Esophagus muscularis mucosa (tissue), 4 donors: ENCODE data around the gene SLC41A3. TPM values are rescaled to one million over a fixed set of nuclear protein-coding genes. Genes with fewer than 3 reads are reported as not detected.

Source experiments
- DNase-seq: peaks from one replicate; pipeline ENCODE4 v3.0.0-alpha.2; 2017; ENCODE audit errors: extremely low spot score
- H3K27ac ChIP-seq, 4 donors: fragments of 200-600 bp; sonication (generic); replicated peaks in 1 of 4; 1 replicate in 3 of 4; 2 replicates in 1 of 4; pipeline ENCODE4 v1.5.1; 2016 to 2019; ENCODE audit warnings: mild to moderate bottlenecking in 1 of 4
- H3K27me3 ChIP-seq, 4 donors: fragments of 200-600 bp; sonication (generic); one replicate each; pipeline versions ENCODE4 v1.5.1 to v1.6.0; 2016 to 2019
- H3K36me3 ChIP-seq, 4 donors: fragments of 200-600 bp; sonication (generic); one replicate each; pipeline ENCODE4 v1.5.1; 2016 to 2019
- H3K4me1 ChIP-seq, 4 donors: fragments of 200-600 bp; sonication (generic); one replicate each; pipeline ENCODE4 v1.5.1; 2016 to 2019
- H3K4me3 ChIP-seq, 4 donors: fragments of 200-600 bp; sonication (generic); 1 replicate in 2 of 4; 2 replicates in 2 of 4; pipeline ENCODE4 v1.5.1; 2016 to 2019; ENCODE audit warnings: mild to moderate bottlenecking in 4 of 4, moderate library complexity in 1 of 4
- H3K9me3 ChIP-seq, 4 donors: fragments of 200-600 bp; sonication (generic); 1 replicate in 3 of 4; 2 replicates in 1 of 4; pipeline ENCODE4 v1.5.1; 2016 to 2019
- EP300 ChIP-seq: sonication (generic); formaldehyde crosslinking; IDR thresholded peaks from one replicate; pipeline ENCODE4 v1.6.1; 2017; ENCODE audit warnings: antibody characterized with exemption
- POLR2A ChIP-seq: fragments of 450-650 bp; IDR thresholded peaks from one replicate; pipeline ENCODE4 v1.6.1; 2017; ENCODE audit warnings: antibody characterized with exemption, moderate library complexity, mild to moderate bottlenecking, low read depth
- POLR2AphosphoS5 ChIP-seq, 2 donors: sonication (generic); formaldehyde crosslinking; IDR thresholded peaks; one replicate each; pipeline ENCODE4 v1.6.1; 2017; ENCODE audit warnings: antibody characterized with exemption in 2 of 2
- WGBS: methylation state at CpG from one replicate; pipeline ENCODE4 v1.1.5; 2018; 5-methylcytosine and 5-hydroxymethylcytosine counted together
- intact Hi-C: fragments of 100-400 bp; cut with DNase I; formaldehyde crosslinking; loops from one replicate; pipeline ENCODE4 v1.15.1; 2023
- total RNA-seq, 4 donors: library from RNA; depleted of rRNA; stranded (reverse); fragments of >200 nt; gene quantifications; one replicate each; pipeline versions ENCODE4 v1.1.0 to v1.2.1, GENCODE V29; 2016
- TF ChIP-seq, protein P1 (sequence below), 3 experiments: fragments of 200-600 bp in 2 of 3; fragments of 450-650 bp in 1 of 3; sonication (generic) in 2 of 3; IDR thresholded peaks; one replicate each; pipeline ENCODE4 v1.5.1; 2017 to 2019; ENCODE audit warnings: antibody characterized with exemption in 3 of 3, mild to moderate bottlenecking in 2 of 3, moderate library complexity in 1 of 3

The SLC41A3 gene
- total RNA-seq, 4 donors from 2014 or later = 31.6 to 68.1 (median 38.9) TPM

GRCh38 chr3:126117212-126117611 is 33.3 kb upstream of the SLC41A3 start:
- intact Hi-C loops = no loop called here
- no peak for TF ChIP-seq POLR2A
- TF ChIP-seq EP300 = no peak
- no peak for TF ChIP-seq POLR2AphosphoS5 (IDR thresholded peaks at IDR 0.05)
- TF ChIP-seq, protein P1, sequence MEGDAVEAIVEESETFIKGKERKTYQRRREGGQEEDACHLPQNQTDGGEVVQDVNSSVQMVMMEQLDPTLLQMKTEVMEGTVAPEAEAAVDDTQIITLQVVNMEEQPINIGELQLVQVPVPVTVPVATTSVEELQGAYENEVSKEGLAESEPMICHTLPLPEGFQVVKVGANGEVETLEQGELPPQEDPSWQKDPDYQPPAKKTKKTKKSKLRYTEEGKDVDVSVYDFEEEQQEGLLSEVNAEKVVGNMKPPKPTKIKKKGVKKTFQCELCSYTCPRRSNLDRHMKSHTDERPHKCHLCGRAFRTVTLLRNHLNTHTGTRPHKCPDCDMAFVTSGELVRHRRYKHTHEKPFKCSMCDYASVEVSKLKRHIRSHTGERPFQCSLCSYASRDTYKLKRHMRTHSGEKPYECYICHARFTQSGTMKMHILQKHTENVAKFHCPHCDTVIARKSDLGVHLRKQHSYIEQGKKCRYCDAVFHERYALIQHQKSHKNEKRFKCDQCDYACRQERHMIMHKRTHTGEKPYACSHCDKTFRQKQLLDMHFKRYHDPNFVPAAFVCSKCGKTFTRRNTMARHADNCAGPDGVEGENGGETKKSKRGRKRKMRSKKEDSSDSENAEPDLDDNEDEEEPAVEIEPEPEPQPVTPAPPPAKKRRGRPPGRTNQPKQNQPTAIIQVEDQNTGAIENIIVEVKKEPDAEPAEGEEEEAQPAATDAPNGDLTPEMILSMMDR (IDR thresholded peaks at IDR 0.05) = no peak

GRCh38 chr3:126116526-126116925 is 32.6 kb upstream of the SLC41A3 start:
- intact Hi-C loops = no loop called here
- WGBS = 78% methylated on average over 1 of the region's 1 CpG
- no peak for DNase-seq

More at GRCh38 chr3:126117212-126117611, 33.3 kb upstream of the SLC41A3 start:
- DNase-seq = peak; percentile 62
- Histone ChIP-seq H3K4me1 (no peaks in the 10 kb centered on the region), H3K36me3 (peaks cover 0 to 26% (median 9%) of the 10 kb centered on the region in 4 donors), H3K27ac (no peak overlapping the region), H3K9me3 (no peaks in the 10 kb centered on the region), H3K4me3 (no peak overlapping the region), H3K27me3 (no peaks in the 10 kb centered on the region)
- 95% methylated on average over 3 of the region's 3 CpGs for WGBS

GRCh38 chr3:126114443-126115386 is 30.8 kb upstream of the SLC41A3 start:
- Histone ChIP-seq H3K36me3 (peaks cover 0 to 23% (median 13%) of the 10 kb centered on the region in 4 donors), H3K4me3 (no peak overlapping the region), H3K9me3 (no peaks in the 10 kb centered on the region), H3K27ac (no peak overlapping the region), H3K27me3 (no peaks in the 10 kb centered on the region), H3K4me1 (no peaks in the 10 kb centered on the region)
- no peak for TF ChIP-seq POLR2A
- TF ChIP-seq EP300 = no peak
- TF ChIP-seq, protein P1 (IDR thresholded peaks at IDR 0.05) = no peak
- TF ChIP-seq POLR2AphosphoS5 (IDR thresholded peaks at IDR 0.05) = no peak
- intact Hi-C loops = no loop called here
- no peak for DNase-seq
- 95% methylated on average over 9 of the region's 16 CpGs for WGBS

More at GRCh38 chr3:126116526-126116925, 32.6 kb upstream of the SLC41A3 start:
- no peak overlapping the region for H3K4me3 ChIP-seq
- TF ChIP-seq, protein P1 (IDR thresholded peaks at IDR 0.05) = no peak
- TF ChIP-seq POLR2AphosphoS5 (IDR thresholded peaks at IDR 0.05) (no peak), POLR2A (no peak), EP300 (no peak)
- H3K36me3 ChIP-seq = peaks cover 0 to 21% (median 9%) of the 10 kb centered on the region in 4 donors
- H3K27me3 ChIP-seq = no peaks in the 10 kb centered on the region
- H3K27ac ChIP-seq = no peak overlapping the region
- H3K4me1 ChIP-seq = no peaks in the 10 kb centered on the region
- H3K9me3 ChIP-seq = no peaks in the 10 kb centered on the region

DNA sequence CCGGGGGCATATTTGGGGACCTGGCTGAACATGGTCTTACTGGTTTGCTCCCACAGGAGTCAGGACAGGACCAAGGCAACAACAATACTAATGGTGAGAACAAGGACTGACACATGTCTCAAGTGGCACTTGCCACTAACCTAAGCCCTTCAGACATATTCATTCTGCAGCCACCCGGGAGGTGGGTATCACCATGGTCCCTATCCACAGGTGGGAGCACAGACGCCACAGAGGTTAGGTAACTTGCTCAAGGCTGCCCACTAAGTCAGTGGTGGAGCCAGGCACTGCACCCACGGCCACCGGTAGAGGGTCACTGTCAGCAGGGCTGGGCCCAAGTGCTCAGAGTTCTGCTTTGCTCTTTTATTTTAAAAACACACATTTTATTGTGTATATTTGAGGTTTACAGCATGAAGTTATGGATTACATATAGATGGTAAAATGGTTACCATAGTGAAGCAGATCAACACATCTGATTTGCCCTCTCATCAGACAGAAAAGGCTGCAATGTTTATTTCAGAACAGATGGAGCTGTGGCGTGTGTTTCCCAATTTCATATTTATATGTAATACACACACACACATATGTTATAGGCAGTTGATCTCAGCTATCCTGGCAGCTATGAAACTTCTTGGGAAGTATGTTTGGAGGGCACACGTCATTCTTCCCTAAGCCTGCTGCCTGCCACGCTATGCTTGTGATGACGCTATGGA is 30.0 kb upstream of the SLC41A3 start:
- no peak for DNase-seq

More for the DNA sequence above, 30.0 kb upstream of the SLC41A3 start:
- intact Hi-C loops = no loop called here
- no peaks in the 10 kb centered on the region for H3K9me3 ChIP-seq
- no peak overlapping the region for H3K27ac ChIP-seq
- WGBS = 75% methylated on average over 9 of the region's 9 CpGs
- no peaks in the 10 kb centered on the region for H3K4me1 ChIP-seq
- H3K27me3 ChIP-seq = no peaks in the 10 kb centered on the region
- TF ChIP-seq, protein P1 (IDR thresholded peaks at IDR 0.05) = peak in 2 of 3 experiments; percentile 8 to 30
- TF ChIP-seq POLR2AphosphoS5 (IDR thresholded peaks at IDR 0.05) = no peak
- no peak overlapping the region for H3K4me3 ChIP-seq
- peaks cover 4 to 30% (median 17%) of the 10 kb centered on the region in 4 donors for H3K36me3 ChIP-seq
